HG02759 (cell line): ENCODE measurements around the gene ESRRB.

ENCODE experiments used
- ATAC-seq: cut with Tn5 transposase; IDR thresholded peaks from one replicate; pipeline ENCODE4 v1.9.1; 2021; ENCODE audit warnings: mild to moderate bottlenecking, moderate library complexity; ENCODE audit not compliant: unreplicated experiment

ESRRB gene

GRCh38 chr14:76375947-76376404, at the start of gene ESRRB:
TSS of gene ESRRB (plus strand) at chr14:76376137. CDS start at chr14:76376402, 265 bp downstream.
- no peak for ATAC-seq

GRCh38 chr14:76326918-76327689, 48.8 kb upstream of the ESRRB start:
- ATAC-seq, result no peak

- ATAC-seq, result no peak
These were observed 47.3 kb upstream of the ESRRB start for GRCh38 chr14:76328457-76329137.

- ATAC-seq, result no peak
These were observed 46.6 kb upstream of the ESRRB start for GRCh38 chr14:76329154-76329928.

- ATAC-seq, result no peak
These were observed 46.0 kb upstream of the ESRRB start for GRCh38 chr14:76329951-76330350.

DNA sequence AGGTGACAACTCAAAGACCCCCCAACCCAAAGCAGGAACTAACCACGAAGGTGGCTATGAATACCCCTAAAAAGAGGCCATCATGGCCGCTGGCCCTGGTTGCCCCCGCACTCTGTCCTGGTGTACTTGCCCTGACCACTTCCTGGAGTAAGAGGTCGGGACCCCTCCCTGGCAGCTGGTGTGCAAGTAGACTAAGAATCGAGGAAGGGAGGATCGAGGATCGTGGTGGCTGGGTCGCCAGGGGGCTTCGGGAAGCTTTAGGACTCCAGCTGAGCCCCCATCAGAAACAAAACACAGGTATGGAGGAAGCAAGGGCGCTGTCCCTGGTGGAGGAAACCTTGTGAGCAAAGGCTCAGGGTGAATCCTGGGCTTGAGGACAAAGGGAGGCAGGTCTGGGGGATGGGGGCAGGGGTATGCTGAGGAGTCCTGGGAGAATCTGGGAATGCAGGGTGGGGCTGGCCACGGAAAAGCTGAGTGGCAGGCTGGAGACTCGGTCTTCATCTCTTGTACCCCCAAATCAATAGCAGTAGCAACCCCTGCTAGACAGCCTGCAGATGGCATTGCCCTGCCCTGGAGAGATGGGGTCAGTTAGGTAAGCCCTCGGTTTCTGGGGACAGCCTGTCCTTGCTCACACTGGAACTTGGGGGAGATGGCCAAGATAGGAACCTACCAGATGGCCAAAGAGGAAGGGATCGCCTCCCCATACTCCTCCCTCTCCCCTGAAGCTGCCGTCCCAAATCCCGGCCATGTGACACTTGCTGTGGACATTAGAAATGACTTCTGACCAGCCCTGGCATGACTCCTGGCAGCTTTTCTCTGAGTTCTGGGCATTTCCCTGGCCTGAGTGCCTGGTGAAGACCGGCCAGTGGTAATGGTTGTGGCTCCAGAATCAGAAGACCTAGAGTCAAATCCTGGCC, 45.3 kb upstream of the ESRRB start:
- no peak for ATAC-seq

DNA sequence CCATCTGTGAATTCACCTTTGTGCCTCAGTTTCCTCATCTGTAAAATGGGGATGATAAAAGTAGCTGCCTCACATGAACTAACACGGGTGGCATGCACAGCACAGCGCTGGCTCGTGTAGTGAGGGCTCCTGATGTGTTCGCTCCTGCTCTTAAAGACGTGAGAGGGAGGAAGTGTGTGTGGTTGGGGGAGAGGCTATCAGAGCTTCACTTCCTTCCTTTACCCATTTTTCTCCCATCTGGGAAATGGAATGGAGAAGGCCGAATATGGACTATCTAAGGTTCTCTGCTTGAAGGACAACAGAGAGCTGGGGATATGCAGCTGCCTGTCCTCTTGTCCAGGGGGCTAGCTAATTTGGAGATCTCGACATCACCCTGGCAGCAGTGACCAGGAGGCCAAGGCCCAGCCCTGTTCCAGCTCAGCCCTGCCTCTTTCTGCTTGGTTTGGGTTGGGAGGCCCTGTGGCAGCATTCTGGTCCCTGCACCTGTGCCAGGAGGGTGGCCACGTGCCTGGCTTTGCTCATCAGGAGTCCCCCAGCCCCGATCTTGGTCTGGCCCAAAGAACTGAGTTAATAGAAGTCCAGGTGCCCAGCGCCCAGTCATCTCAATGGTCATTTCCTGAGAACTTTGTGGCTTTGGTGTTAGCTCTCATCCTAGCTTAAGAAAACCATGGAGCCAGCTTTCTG, 44.5 kb upstream of the ESRRB start:
- ATAC-seq, result no peak

GRCh38 chr14:76333664-76334063, 42.3 kb upstream of the ESRRB start:
- no peak for ATAC-seq

DNA sequence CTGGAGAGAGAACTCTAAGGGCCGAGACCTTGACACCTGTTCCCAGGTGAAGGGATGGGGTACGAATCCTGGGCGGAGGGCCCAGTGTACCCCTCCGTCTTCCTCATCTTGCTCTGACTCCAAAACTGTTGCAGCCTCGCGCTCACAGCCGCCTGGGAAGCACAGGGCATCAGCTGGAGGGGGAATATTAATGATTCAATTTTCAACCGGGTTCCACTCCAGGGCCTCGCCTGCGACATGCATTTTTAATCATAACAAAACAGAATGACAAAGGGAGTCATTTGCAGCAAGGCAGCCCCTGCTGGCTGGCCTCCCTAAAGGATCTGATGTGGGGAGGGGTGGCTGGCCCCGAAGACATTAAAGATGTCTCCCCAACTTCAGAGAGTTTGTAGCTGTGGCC, 41.6 kb upstream of the ESRRB start:
- no peak for ATAC-seq

- no peak for ATAC-seq
These were observed 39.1 kb upstream of the ESRRB start for GRCh38 chr14:76336876-76337275.

DNA sequence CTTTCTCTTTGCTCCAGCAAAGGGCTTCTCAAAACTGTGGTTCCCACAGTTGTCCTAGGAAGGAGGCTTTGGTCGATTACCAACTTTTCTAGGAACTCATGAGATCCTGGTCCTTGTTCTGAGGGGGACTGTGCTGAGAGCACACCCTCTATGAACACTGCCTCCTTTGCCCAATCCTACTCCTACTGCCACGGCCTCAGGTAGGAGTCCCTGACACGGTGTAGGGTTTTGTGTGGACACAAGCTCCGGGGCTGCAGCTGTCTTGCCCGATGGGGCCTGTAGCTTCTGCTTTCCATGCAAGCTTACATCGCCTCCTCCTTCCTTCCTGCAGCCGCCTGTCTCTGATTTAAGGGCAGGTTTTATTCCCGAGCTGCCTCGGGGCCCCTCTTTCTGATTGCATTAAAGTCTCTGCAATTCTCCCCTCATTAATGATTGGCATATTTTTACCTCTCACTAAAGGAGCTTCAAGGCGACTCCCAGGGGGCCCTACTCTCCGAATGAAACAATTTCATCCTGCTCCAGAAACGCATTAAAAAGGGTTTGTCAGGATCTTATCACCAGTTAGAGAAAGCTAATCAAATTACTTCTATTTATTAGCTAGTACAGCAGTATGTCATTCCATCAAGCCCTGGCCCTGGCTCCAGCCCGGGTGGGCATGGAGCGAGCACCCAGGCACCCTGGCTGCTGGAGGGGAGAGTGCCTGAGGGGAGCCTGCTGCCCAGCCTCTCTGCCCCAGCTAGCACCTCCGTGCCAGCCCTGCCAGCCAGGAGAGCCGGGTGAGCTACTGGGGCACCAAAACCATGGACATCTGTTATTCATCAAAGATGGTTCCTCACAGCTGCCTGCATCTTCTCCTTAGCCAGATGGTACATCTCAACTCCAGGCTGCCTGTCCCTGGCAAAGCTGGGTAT, 38.0 kb upstream of the ESRRB start:
- ATAC-seq, result no peak

DNA sequence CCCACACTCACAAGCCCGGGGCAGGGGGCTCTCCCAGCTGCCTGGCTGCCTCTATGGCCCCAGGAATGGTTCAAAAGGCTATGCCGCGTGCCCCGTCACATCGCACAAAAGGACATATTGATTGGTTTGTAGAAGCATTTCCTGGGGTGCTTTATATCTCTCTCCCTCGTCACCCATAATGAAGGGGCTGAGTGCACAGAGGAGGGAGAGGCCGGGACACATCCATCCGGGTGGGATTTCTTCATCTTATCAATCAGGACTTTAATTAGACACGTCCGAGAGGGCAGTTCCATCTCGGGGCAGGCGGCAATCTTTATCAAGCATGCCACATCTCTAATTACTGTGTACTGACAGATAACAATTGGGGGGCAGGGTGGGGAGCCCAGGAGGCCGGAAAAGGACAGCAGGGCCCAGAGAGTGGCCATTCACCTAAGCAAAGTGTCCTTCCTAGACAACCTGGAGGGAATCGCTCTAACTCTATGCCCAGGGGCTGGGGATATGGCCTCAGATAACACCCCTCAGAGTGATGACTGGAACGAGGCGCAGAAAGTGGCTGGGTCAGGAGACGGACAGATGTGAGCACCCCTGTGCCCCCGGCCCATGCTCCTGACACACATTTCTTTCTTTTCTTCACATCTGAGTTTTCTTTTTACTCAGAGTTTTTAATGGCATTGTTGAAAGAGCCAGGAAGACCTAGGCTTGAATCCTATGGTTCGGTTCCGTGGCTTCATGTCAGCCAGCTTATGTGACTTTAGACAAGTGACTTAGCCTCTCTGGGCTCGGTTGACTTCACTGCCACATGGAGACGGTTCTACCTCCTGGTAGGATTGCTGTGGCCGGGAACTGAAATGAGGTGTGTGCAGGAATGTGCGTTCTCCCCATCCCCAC, 36.0 kb upstream of the ESRRB start:
- ATAC-seq, result no peak

- no peak for ATAC-seq
These were observed 32.6 kb upstream of the ESRRB start for GRCh38 chr14:76343386-76343785.

DNA sequence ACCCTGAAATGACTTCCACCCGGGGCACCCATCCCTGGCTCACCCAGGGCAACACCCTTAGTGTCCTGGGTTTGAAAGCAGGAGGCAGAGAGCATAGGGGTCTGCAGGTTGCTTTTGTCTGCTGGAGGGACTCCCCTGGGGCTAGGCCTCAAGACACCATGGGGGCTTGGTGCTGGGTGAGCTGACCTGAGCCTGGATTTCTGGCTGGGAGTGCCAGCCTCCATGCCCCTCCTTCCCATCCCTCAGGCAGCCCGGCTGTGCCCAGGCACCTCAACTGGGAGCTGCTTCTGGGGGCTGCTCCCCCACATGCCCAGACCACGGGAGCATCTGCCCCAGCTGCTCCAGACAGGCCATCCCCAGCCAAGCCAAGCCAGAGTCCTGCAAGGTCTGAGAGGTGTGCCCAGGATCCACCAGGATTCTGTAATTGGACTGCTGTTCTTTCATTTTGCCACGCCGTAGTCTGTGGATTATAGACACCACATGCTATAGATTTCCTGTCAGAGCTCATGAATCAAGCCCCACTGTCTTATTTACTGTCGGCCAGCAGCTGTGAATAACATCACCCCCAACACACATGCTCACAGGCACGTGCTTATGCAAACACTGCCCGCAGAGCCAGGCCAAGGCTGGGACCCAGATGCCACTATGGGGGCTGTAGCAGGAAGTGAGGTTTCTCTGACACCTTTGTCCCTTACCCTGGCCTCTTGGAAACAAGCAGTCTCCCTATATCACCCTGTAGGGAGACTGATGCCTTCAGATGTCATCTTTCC, 29.4 kb upstream of the ESRRB start:
- no peak for ATAC-seq

GRCh38 chr14:76348898-76349297, 27.0 kb upstream of the ESRRB start:
- no peak for ATAC-seq

GRCh38 chr14:76349993-76350392, 25.9 kb upstream of the ESRRB start:
- no peak for ATAC-seq

DNA sequence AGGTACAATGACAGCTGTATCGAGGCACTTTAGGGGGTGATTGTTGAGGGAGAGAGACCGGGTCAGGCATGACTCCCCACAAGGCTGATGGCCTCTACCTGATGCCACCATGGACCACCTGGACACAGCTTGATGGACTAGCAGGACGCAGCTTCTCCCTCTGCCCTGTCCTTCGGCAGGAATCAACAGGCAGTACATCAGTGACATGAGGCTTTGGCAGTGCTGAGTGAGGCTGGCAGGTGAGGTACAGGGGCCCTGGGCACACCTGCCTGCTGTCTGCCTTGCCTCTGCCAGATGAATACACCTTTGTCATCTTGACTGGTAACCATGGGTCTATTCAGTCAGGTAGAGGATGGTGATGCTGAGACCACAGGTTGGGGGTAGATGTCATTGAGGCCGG, 25.3 kb upstream of the ESRRB start:
- no peak for ATAC-seq
